ENCODE results near the gene BAIAP2. TPM values are rescaled to one million over a fixed set of nuclear protein-coding genes. Genes with fewer than 3 reads are reported as not detected.

Gene BAIAP2
- total and polyA plus RNA-seq, 2 donors (not counting 1 experiment from before 2014, with no cell fraction given): 1.3 to 12.0 TPM

DNA sequence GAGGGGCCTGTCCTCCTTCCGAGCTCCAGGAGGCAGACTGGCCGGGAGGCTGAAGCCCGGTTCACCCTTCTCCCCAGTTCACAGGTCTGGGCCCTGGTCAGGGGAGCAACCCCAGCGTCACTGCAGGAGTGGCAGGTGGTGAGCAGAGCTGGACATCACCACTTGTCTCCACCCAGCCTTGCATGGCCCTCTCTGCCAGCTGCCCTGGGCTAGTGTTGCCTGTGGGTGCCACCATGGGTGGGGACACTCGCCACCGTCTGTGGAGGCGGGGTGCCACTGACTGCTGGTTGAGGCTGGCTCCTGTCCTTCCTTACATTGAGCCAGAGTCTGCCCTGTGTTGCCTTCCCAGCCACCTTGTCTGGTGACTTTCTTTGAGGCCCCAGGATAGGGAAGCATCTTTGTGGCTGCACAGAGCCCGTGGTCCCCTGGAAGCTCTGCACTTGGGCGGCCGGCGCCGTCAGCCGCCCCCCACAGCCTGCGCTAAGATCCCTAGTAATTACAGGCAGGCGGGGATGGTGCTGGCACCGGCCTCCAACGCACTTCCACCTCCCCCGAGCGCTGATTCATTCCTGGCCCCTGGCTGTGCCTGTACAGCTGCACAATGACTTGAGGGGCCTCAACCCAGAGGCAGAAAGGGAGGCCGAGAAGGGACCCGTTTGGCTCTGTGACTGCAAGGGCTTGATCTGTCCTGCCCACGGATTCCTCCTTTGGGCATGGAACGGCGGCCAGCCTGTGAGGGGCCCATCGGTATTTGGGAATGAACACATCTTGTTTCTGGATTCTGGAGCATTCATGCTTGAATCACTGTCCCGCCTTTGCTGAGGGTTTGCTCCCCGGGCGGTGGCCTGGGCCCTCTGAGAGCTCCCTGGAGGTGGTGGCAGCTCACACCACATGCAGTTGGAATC lies 5.2 kb downstream of the BAIAP2 start:
- H4K20me1 ChIP-seq (ENCODE audit: control insufficient read depth, insufficient read depth, low read length, poor library complexity, severe bottlenecking): no peaks in the 10 kb centered on the region
- peaks cover 4 to 6% of the 10 kb centered on the region in 2 donors for H3K4me1 ChIP-seq (ENCODE audit: control insufficient read depth in 2 of 2, insufficient read depth in 2 of 2, low read length in 2 of 2)
- Mint-ChIP-seq H3K9me3 (ENCODE audit: insufficient read depth) (no peaks in the 10 kb centered on the region), H3K4me3 (no peak overlapping the region), H3K27ac (no peak overlapping the region), H3K27me3 (peaks cover 31% of the 10 kb centered on the region), H3K4me1 (peaks cover 4% of the 10 kb centered on the region)
- H3K4me2 ChIP-seq (replicated peaks; ENCODE audit: low read depth, low read length, poor library complexity, severe bottlenecking): no peak overlapping the region
- TF ChIP-seq EZH2 (IDR thresholded peaks at IDR 0.05; ENCODE audit: borderline replicate concordance, insufficient read depth, low read depth, low read length, poor library complexity, severe bottlenecking) (no peak), CTCF (IDR thresholded peaks at IDR 0.05) (no peak)
- H3K9ac ChIP-seq (ENCODE audit: low read length): no peak overlapping the region
- ChIA-PET POLR2A (no interaction called here), CTCF (interaction anchor here (0.6 to 1.6 kb wide), 2 partner anchors 10 to 802 kb away, joined by 3 read pairs; no protein-coding TSS in a partner anchor)
- 77% methylated on average over 25 of the region's 28 CpGs for WGBS (ENCODE audit: insufficient coverage)
- no peaks in the 10 kb centered on the region for H3K79me2 ChIP-seq (ENCODE audit: control insufficient read depth, insufficient read depth, low read length)
- no peaks in the 10 kb centered on the region for H3K36me3 ChIP-seq (replicated peaks in 1 of 2; ENCODE audit: control extremely low read depth in 1 of 2, control insufficient read depth in 1 of 2, extremely low read depth in 1 of 2, insufficient read depth in 2 of 2, low read length in 1 of 2)
- peaks cover 0 to 3% (median 0%) of the 10 kb centered on the region in 3 donors for H3K9me3 ChIP-seq (ENCODE audit: control extremely low read depth in 1 of 3, control insufficient read depth in 2 of 3, insufficient read depth in 1 of 3, low read length in 2 of 3)
- intact Hi-C loops (cut with micrococcal nuclease): no loop called here
- H3K27me3 ChIP-seq (replicated peaks in 1 of 4; ENCODE audit: control extremely low read depth in 1 of 4, control insufficient read depth in 3 of 4, insufficient read depth in 4 of 4, low read length in 3 of 4): peaks cover 0 to 34% (median 7%) of the 10 kb centered on the region in 4 experiments
- H2AFZ ChIP-seq (ENCODE audit: insufficient read depth, low read depth, low read length, poor library complexity, severe bottlenecking): no peak overlapping the region
- H3K27ac ChIP-seq (ENCODE audit: low read length in 2 of 2): no peak overlapping the region
- ATAC-seq (ENCODE audit: low read depth): no peak
- no peak overlapping the region for H3K4me3 ChIP-seq (ENCODE audit: control extremely low read depth in 1 of 5, extremely low read depth in 1 of 5, insufficient read depth in 1 of 5, low read depth in 2 of 5, low read length in 4 of 5)
- no peak for DNase-seq

DNA sequence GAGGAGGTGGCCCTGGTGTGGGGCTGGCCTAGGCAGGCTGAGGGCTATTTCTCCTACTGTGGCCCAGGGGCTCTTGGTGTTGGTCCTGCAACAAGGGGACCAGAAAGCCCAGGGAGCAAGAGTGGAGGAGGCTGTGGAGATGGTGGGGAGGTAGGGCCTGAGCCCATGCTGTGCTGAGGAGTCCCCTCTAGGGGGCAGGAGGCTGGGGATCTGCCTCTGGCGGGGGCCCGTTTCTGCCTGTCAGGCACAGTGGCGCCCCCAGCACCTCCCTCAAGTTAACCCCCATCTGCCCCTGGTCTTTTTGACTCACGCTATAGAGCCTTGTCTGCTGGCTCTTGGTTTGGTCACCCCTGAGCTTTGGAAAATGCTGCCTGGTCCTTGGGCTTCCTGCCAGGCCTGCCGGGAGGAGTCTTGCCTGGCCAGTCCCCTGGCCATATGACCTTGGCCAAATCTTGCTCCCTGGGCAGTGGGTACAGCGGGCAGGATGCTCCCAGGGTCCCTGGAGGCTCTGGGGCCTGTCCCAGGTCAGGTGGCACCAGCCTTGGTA lies 5.9 kb downstream of the BAIAP2 start:
- Histone ChIP-seq H3K4me3 (ENCODE audit: control extremely low read depth in 1 of 5, extremely low read depth in 1 of 5, insufficient read depth in 1 of 5, low read depth in 2 of 5, low read length in 4 of 5) (no peak overlapping the region), H2AFZ (ENCODE audit: insufficient read depth, low read depth, low read length, poor library complexity, severe bottlenecking) (no peak overlapping the region), H3K9me3 (ENCODE audit: control extremely low read depth in 1 of 3, control insufficient read depth in 2 of 3, insufficient read depth in 1 of 3, low read length in 2 of 3) (peaks cover 0 to 2% (median 0%) of the 10 kb centered on the region in 3 donors), H4K20me1 (ENCODE audit: control insufficient read depth, insufficient read depth, low read length, poor library complexity, severe bottlenecking) (no peaks in the 10 kb centered on the region), H3K36me3 (replicated peaks in 1 of 2; ENCODE audit: control extremely low read depth in 1 of 2, control insufficient read depth in 1 of 2, extremely low read depth in 1 of 2, insufficient read depth in 2 of 2, low read length in 1 of 2) (no peaks in the 10 kb centered on the region), H3K4me2 (replicated peaks; ENCODE audit: low read depth, low read length, poor library complexity, severe bottlenecking) (no peak overlapping the region), H3K79me2 (ENCODE audit: control insufficient read depth, insufficient read depth, low read length) (no peaks in the 10 kb centered on the region), H3K27ac (ENCODE audit: low read length in 2 of 2) (no peak overlapping the region), H3K9ac (ENCODE audit: low read length) (no peak overlapping the region), H3K27me3 (replicated peaks in 1 of 4; ENCODE audit: control extremely low read depth in 1 of 4, control insufficient read depth in 3 of 4, insufficient read depth in 4 of 4, low read length in 3 of 4) (peaks cover 0 to 32% (median 8%) of the 10 kb centered on the region in 4 experiments), H3K4me1 (ENCODE audit: control insufficient read depth in 2 of 2, insufficient read depth in 2 of 2, low read length in 2 of 2) (peaks cover under 1 to 3% of the 10 kb centered on the region in 2 donors)
- ChIA-PET CTCF (interaction anchor here (0.6 to 1.6 kb wide), 3 partner anchors 9 to 802 kb away, joined by 3 read pairs; no protein-coding TSS in a partner anchor), POLR2A (no interaction called here)
- intact Hi-C loops (cut with micrococcal nuclease): no loop called here
- Mint-ChIP-seq H3K4me1 (peaks cover 1% of the 10 kb centered on the region), H3K9me3 (ENCODE audit: insufficient read depth) (no peaks in the 10 kb centered on the region), H3K27ac (no peak overlapping the region), H3K4me3 (no peak overlapping the region), H3K27me3 (peaks cover 28% of the 10 kb centered on the region)
- 47% methylated on average over 6 of the region's 6 CpGs for WGBS (ENCODE audit: insufficient coverage)
- TF ChIP-seq EZH2 (IDR thresholded peaks at IDR 0.05; ENCODE audit: borderline replicate concordance, insufficient read depth, low read depth, low read length, poor library complexity, severe bottlenecking) (no peak), CTCF (IDR thresholded peaks at IDR 0.05) (peak; percentile 14)
- no peak for DNase-seq
- ATAC-seq (ENCODE audit: low read depth): no peak
